Measurements from ENCODE around the gene IP6K3. TPM values are rescaled to one million over a fixed set of nuclear protein-coding genes. Genes with fewer than 3 reads are reported as not detected.
A peak's percentile ranks its signal among the peaks of the same experiment; 100 is the strongest.

Gene IP6K3
- total RNA-seq, 4 donors from 2014 or later = 1.9 to 6.1 (median 5.5) TPM; not detected in 1

- H3K9me3 ChIP-seq = no peaks in the 10 kb centered on the region
- no peak for TF ChIP-seq CTCF (IDR thresholded peaks at IDR 0.05)
- no peak for TF ChIP-seq POLR2A (IDR thresholded peaks at IDR 0.05)
- no peak for DNase-seq
- no peaks in the 10 kb centered on the region for H3K36me3 ChIP-seq
- no peak overlapping the region for H3K4me3 ChIP-seq
- no peaks in the 10 kb centered on the region for H3K27me3 ChIP-seq
- no peak overlapping the region for H3K27ac ChIP-seq
- intact Hi-C loops (cut with DNase I; ENCODE audit: low total_unique reads) = loop anchor here (10.0 kb wide), 1 partner anchor 377 kb away; no protein-coding TSS in a partner anchor
- no peaks in the 10 kb centered on the region for H3K4me1 ChIP-seq
Observed at GRCh38 chr6:33777398-33778388, 31.0 kb upstream of the IP6K3 start.

GRCh38 chr6:33776764-33777163, 30.1 kb upstream of the IP6K3 start:
- no peaks in the 10 kb centered on the region for H3K36me3 ChIP-seq
- H3K9me3 ChIP-seq = no peaks in the 10 kb centered on the region
- intact Hi-C loops (cut with DNase I; ENCODE audit: low total_unique reads) = loop anchor here (10.0 kb wide), 1 partner anchor 378 kb away; no protein-coding TSS in a partner anchor
- TF ChIP-seq POLR2A (IDR thresholded peaks at IDR 0.05) (no peak), CTCF (IDR thresholded peaks at IDR 0.05) (no peak)
- no peaks in the 10 kb centered on the region for H3K4me1 ChIP-seq
- no peak overlapping the region for H3K27ac ChIP-seq
- H3K27me3 ChIP-seq = no peaks in the 10 kb centered on the region
- no peak overlapping the region for H3K4me3 ChIP-seq
- no peak for DNase-seq

- Histone ChIP-seq H3K27me3 (no peaks in the 10 kb centered on the region), H3K4me3 (no peak overlapping the region), H3K9me3 (no peaks in the 10 kb centered on the region), H3K27ac (no peak overlapping the region), H3K36me3 (no peaks in the 10 kb centered on the region), H3K4me1 (no peaks in the 10 kb centered on the region)
- TF ChIP-seq CTCF (IDR thresholded peaks at IDR 0.05) = no peak
- TF ChIP-seq POLR2A (IDR thresholded peaks at IDR 0.05) = no peak
- no peak for DNase-seq
- intact Hi-C loops (cut with DNase I; ENCODE audit: low total_unique reads) = loop anchor here (10.0 kb wide), 1 partner anchor 379 kb away; no protein-coding TSS in a partner anchor
Observed at GRCh38 chr6:33776186-33776585, 29.5 kb upstream of the IP6K3 start.

GRCh38 chr6:33774774-33775173, 28.1 kb upstream of the IP6K3 start:
- H3K36me3 ChIP-seq = no peaks in the 10 kb centered on the region
- DNase-seq = no peak
- TF ChIP-seq CTCF (IDR thresholded peaks at IDR 0.05) = no peak
- no peak for TF ChIP-seq POLR2A (IDR thresholded peaks at IDR 0.05)
- intact Hi-C loops (cut with DNase I; ENCODE audit: low total_unique reads) = loop anchor here (10.0 kb wide), 1 partner anchor 380 kb away; no protein-coding TSS in a partner anchor
- H3K4me3 ChIP-seq = no peak overlapping the region
- no peaks in the 10 kb centered on the region for H3K27me3 ChIP-seq
- no peak overlapping the region for H3K27ac ChIP-seq
- no peaks in the 10 kb centered on the region for H3K4me1 ChIP-seq
- H3K9me3 ChIP-seq = no peaks in the 10 kb centered on the region

- Histone ChIP-seq H3K9me3 (no peaks in the 10 kb centered on the region), H3K27me3 (no peaks in the 10 kb centered on the region), H3K36me3 (no peaks in the 10 kb centered on the region), H3K4me3 (no peak overlapping the region), H3K27ac (peak overlapping the region in 1 of 2 donors; percentile 82), H3K4me1 (no peaks in the 10 kb centered on the region)
- TF ChIP-seq POLR2A (IDR thresholded peaks at IDR 0.05) = no peak
- no peak for TF ChIP-seq CTCF (IDR thresholded peaks at IDR 0.05)
- intact Hi-C loops (cut with DNase I; ENCODE audit: low total_unique reads) = loop anchor here (10.0 kb wide), 1 partner anchor 382 kb away; no protein-coding TSS in a partner anchor
- DNase-seq = no peak
Observed at GRCh38 chr6:33772902-33773472, 26.3 kb upstream of the IP6K3 start.
